ENCODE results near the gene INVS.

The INVS gene

DNA sequence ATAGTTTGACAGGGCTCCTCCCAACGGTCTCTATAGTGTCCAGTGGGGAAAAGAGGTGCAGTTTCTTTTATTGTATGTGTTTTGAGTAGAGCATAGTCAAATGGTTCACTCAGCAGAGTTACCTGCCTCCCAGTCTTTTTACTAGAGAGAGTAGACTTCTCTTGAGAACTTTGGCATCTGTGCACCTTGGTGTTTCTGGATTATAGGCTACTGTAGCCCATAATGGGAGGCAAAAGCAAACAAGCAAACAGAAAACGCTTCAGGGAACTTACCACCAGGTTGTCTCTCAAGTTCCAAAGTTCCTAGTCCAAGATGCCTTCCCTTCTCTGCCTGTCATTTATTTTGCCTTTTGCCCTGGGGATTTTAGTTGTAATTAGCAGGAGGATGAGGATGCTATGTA lies 26.2 kb downstream of the INVS start:
- H3K4me3 ChIP-seq (ENCODE audit: low read depth, low read length) = no peak overlapping the region
- DNase-seq (ENCODE audit: low read depth) = peak; percentile 47
- no peak for TF ChIP-seq CTCF (IDR thresholded peaks at IDR 0.05; ENCODE audit: control insufficient read depth, extremely low read depth, insufficient read depth)

DNA sequence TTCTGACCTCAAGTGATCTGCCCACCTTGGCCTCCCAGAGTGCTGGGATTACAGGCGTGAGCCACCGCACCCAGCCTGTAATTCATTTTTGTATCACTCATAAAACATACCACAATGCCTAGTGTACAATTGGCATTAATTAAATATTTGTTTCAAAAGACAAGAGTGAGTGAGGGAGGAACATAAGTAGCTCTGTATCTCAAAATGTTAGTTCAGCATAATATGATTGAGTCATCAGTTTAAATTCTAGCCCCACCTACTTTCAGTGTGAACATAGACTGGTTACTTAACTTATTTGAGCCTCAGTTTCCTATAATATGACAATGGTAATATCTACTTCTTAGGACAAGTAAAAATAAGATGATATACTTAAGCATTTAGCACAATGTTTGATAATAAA lies 26.9 kb downstream of the INVS start:
- TF ChIP-seq CTCF (IDR thresholded peaks at IDR 0.05; ENCODE audit: control insufficient read depth, extremely low read depth, insufficient read depth) = no peak
- DNase-seq (ENCODE audit: low read depth) = no peak

DNA sequence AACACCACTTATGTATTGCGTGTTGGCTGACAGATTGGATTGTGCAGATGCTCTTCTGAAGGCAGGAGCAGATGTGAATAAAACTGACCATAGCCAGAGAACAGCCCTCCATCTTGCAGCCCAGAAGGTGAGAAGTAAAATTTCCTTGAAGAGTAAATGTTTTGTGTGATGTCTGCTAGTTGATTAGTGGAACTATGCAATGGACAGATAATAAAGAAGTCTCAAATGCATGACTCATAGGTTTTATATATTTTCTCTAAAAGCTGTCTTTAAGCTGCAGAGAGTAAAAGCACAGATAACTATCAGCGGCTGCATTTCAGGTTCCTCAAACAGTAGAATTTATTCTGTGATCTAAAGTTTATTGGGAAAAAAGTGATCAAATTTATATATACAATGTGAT lies 27.4 kb downstream of the INVS start:
- H3K4me3 ChIP-seq (ENCODE audit: low read depth, low read length) = no peak overlapping the region
- no peak for TF ChIP-seq CTCF (IDR thresholded peaks at IDR 0.05; ENCODE audit: control insufficient read depth, extremely low read depth, insufficient read depth)
- no peak for DNase-seq (ENCODE audit: low read depth)

More for the DNA sequence above, 26.9 kb downstream of the INVS start:
- H3K4me3 ChIP-seq (ENCODE audit: low read depth, low read length) = no peak overlapping the region

GRCh38 chr9:100129772-100130171 lies 30.7 kb downstream of the INVS start:
- no peak for DNase-seq (ENCODE audit: low read depth)
- no peak overlapping the region for H3K4me3 ChIP-seq (ENCODE audit: low read depth, low read length)
- TF ChIP-seq CTCF (IDR thresholded peaks at IDR 0.05; ENCODE audit: control insufficient read depth, extremely low read depth, insufficient read depth) = no peak

- no peak for DNase-seq (ENCODE audit: low read depth)
- TF ChIP-seq CTCF (IDR thresholded peaks at IDR 0.05; ENCODE audit: control insufficient read depth, extremely low read depth, insufficient read depth) = no peak
- H3K4me3 ChIP-seq (ENCODE audit: low read depth, low read length) = no peak overlapping the region
Observed at GRCh38 chr9:100131216-100131615, 32.2 kb downstream of the INVS start.

DNA sequence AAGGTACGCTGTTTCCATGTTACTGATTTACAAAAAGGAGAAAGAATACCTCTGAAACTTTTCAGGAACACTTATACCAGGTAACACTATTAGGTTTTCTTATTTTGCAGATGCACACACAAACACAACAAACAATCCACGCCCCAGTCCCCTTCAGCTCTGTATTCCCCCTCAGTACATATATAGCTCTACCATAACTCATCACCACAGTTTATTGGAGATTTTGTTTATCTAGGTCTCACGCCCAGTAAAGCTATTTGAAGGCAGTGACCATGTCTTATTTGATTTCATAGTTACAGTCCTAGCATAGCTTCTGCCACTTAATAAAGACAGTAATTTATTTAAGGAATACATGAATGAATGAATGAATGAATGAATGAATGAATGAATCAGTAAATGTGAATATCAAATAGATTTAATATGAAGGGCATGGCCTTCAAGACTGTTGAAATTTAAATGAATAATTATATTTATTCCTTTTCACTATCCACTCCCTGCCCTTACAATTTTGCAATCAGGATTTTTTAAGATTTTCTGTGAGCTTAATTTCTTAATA lies 32.9 kb downstream of the INVS start:
- H3K4me3 ChIP-seq (ENCODE audit: low read depth, low read length) = no peak overlapping the region
- TF ChIP-seq CTCF (IDR thresholded peaks at IDR 0.05; ENCODE audit: control insufficient read depth, extremely low read depth, insufficient read depth) = no peak
- DNase-seq (ENCODE audit: low read depth) = peak; percentile 38

DNA sequence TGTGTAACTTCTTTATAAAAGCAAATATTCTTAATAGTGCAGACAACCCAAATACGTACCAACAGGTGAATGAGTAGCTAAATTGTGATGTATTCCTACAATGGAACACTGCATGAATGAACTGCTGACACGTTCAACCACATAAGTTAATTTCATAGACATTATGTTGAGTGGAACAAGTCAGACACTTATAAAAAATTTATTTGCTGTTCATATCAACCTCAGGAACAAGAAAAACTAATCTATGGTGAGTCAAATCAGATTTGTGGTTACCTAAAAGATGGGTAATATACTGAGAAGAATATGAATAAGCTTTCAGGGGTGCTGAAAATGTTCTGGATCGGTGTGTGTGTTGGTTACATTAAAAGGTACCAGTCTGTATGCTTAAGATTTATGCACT lies 35.7 kb downstream of the INVS start:
- no peak overlapping the region for H3K4me3 ChIP-seq (ENCODE audit: low read depth, low read length)
- no peak for TF ChIP-seq CTCF (IDR thresholded peaks at IDR 0.05; ENCODE audit: control insufficient read depth, extremely low read depth, insufficient read depth)
- no peak for DNase-seq (ENCODE audit: low read depth)

Measured in LNCaP clone FGC (cell line).